ENCODE results near the gene AP5Z1.

DNA sequence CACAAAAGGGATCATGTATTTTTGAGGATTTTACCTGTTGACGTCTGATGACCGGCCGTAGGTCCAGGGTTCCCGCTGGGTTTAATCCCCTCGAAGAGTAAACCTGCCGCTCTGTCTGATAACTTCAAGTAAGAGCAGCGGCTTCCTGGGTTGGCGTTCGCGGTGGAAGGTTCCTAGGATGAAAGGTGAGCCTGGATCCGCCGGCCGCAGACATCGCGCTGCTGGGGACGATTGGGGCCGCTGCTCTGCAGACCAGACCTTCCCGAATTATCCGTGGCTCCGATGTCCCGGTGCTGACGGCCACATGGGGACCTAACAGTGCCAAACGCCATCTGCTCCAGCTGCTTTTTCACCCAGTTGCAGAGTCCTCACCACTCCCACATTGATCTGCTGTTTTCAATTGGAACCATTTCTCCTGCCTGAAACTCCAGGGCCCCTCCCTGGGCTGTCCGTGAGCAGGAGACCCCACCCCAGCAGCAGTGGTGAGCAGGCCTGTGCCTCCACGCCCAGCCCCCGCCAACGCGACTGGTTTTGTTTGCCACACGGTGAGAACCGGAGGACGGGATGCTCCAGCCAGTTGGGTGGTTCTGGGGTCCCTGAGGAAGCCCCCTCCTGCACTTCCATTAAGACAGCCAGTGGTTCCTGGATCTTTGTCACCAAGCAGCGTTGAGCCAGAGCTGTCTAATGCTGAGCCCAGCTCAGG lies 12.2 kb upstream of the AP5Z1 start:
- no peak for TF ChIP-seq CEBPB (IDR thresholded peaks at IDR 0.05; ENCODE audit: low read depth, low read length)
- TF ChIP-seq POLR2A (IDR thresholded peaks at IDR 0.05; ENCODE audit: low read depth, low read length): no peak
- no peak for TF ChIP-seq SMC3 (IDR thresholded peaks at IDR 0.05; ENCODE audit: low read depth, low read length)
- TF ChIP-seq, protein P1, sequence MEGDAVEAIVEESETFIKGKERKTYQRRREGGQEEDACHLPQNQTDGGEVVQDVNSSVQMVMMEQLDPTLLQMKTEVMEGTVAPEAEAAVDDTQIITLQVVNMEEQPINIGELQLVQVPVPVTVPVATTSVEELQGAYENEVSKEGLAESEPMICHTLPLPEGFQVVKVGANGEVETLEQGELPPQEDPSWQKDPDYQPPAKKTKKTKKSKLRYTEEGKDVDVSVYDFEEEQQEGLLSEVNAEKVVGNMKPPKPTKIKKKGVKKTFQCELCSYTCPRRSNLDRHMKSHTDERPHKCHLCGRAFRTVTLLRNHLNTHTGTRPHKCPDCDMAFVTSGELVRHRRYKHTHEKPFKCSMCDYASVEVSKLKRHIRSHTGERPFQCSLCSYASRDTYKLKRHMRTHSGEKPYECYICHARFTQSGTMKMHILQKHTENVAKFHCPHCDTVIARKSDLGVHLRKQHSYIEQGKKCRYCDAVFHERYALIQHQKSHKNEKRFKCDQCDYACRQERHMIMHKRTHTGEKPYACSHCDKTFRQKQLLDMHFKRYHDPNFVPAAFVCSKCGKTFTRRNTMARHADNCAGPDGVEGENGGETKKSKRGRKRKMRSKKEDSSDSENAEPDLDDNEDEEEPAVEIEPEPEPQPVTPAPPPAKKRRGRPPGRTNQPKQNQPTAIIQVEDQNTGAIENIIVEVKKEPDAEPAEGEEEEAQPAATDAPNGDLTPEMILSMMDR (conservative IDR thresholded peaks at IDR 0.05; ENCODE audit: low read depth, low read length): no peak
- TF ChIP-seq MAFK (IDR thresholded peaks at IDR 0.05; ENCODE audit: low read depth, low read length): no peak
- TF ChIP-seq, protein P2, sequence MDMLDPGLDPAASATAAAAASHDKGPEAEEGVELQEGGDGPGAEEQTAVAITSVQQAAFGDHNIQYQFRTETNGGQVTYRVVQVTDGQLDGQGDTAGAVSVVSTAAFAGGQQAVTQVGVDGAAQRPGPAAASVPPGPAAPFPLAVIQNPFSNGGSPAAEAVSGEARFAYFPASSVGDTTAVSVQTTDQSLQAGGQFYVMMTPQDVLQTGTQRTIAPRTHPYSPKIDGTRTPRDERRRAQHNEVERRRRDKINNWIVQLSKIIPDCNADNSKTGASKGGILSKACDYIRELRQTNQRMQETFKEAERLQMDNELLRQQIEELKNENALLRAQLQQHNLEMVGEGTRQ (IDR thresholded peaks at IDR 0.05; ENCODE audit: low read depth, low read length): no peak
- TF ChIP-seq RAD21 (IDR thresholded peaks at IDR 0.05; ENCODE audit: low read length): no peak
- TF ChIP-seq MAZ (IDR thresholded peaks at IDR 0.05; ENCODE audit: borderline replicate concordance, low read depth, low read length): no peak
- no peak for TF ChIP-seq FOS (IDR thresholded peaks at IDR 0.05; ENCODE audit: low read depth, low read length)
- TF ChIP-seq BHLHE40 (IDR thresholded peaks at IDR 0.05; ENCODE audit: low read depth, low read length): no peak
- TF ChIP-seq MXI1 (IDR thresholded peaks at IDR 0.05; ENCODE audit: borderline replicate concordance, low read depth, low read length): no peak
- TF ChIP-seq RCOR1 (IDR thresholded peaks at IDR 0.05; ENCODE audit: insufficient replicate concordance, low read length): no peak
- TF ChIP-seq CHD1 (IDR thresholded peaks at IDR 0.05; ENCODE audit: low read depth, low read length): no peak
- TF ChIP-seq, protein P3, sequence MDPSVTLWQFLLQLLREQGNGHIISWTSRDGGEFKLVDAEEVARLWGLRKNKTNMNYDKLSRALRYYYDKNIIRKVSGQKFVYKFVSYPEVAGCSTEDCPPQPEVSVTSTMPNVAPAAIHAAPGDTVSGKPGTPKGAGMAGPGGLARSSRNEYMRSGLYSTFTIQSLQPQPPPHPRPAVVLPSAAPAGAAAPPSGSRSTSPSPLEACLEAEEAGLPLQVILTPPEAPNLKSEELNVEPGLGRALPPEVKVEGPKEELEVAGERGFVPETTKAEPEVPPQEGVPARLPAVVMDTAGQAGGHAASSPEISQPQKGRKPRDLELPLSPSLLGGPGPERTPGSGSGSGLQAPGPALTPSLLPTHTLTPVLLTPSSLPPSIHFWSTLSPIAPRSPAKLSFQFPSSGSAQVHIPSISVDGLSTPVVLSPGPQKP (IDR thresholded peaks at IDR 0.05; ENCODE audit: borderline replicate concordance, low read depth, low read length): no peak
